ENCODE measurements around the gene MAGEB3. TPM values are rescaled to one million over a fixed set of nuclear protein-coding genes. Genes with fewer than 3 reads are reported as not detected.
"Not testable (repeated sequence)": the region's sequence is repeated elsewhere in the genome, so short reads cannot be mapped to it uniquely, and the experiment has no call there.

The MAGEB3 gene, protein sequence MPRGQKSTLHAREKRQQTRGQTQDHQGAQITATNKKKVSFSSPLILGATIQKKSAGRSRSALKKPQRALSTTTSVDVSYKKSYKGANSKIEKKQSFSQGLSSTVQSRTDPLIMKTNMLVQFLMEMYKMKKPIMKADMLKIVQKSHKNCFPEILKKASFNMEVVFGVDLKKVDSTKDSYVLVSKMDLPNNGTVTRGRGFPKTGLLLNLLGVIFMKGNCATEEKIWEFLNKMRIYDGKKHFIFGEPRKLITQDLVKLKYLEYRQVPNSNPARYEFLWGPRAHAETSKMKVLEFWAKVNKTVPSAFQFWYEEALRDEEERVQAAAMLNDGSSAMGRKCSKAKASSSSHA
- total RNA-seq, result not detected

DNA sequence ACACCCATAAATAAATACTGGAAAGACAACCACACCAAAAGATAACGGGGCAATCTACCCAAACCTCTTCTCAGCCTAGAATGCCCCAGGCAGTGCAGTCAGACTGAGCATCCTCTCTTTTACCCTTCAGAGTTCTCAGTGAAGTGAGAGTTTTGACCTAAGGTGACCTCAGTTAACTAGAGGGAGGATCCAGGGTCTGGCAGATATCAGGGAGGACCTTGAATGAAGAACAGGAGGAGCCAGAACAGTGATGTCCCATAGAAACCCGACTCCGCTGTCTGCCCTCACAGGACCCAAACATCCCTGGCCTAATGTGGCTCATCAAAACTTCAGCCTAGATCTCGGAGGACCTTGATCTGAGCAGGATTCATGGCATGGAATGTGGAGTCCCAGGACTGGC, at the start of gene MAGEB3:
MAGEB3 (plus strand) TSS at position 263 of the 400 bp plus-strand sequence. CDS start 5,268 bp downstream, outside the sequence.
- no peak for ATAC-seq
- TF ChIP-seq POLR2AphosphoS5 (IDR thresholded peaks at IDR 0.05), result no peak
- no peak for TF ChIP-seq POLR2A (IDR thresholded peaks at IDR 0.05)
- no peak for TF ChIP-seq EP300 (IDR thresholded peaks at IDR 0.05)
- TF ChIP-seq, protein P1, sequence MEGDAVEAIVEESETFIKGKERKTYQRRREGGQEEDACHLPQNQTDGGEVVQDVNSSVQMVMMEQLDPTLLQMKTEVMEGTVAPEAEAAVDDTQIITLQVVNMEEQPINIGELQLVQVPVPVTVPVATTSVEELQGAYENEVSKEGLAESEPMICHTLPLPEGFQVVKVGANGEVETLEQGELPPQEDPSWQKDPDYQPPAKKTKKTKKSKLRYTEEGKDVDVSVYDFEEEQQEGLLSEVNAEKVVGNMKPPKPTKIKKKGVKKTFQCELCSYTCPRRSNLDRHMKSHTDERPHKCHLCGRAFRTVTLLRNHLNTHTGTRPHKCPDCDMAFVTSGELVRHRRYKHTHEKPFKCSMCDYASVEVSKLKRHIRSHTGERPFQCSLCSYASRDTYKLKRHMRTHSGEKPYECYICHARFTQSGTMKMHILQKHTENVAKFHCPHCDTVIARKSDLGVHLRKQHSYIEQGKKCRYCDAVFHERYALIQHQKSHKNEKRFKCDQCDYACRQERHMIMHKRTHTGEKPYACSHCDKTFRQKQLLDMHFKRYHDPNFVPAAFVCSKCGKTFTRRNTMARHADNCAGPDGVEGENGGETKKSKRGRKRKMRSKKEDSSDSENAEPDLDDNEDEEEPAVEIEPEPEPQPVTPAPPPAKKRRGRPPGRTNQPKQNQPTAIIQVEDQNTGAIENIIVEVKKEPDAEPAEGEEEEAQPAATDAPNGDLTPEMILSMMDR (IDR thresholded peaks at IDR 0.05), result no peak
- no peaks in the 10 kb centered on the region for H3K9me3 ChIP-seq
- no peaks in the 10 kb centered on the region for H3K27me3 ChIP-seq
- H3K4me3 ChIP-seq, result no peak within 1 kb of the TSS
- H3K27ac ChIP-seq, result no peak within 1 kb of the TSS
- no peaks in the 10 kb centered on the region for H3K36me3 ChIP-seq
- H3K4me1 ChIP-seq, result no peaks in the 10 kb centered on the region
- 58% methylated on average over 2 of the region's 4 CpGs; no CpG with 5 or more reads in 1 of the 2 donors for WGBS, 2 donors (ENCODE audit: low coverage in 1 of 2)

DNA sequence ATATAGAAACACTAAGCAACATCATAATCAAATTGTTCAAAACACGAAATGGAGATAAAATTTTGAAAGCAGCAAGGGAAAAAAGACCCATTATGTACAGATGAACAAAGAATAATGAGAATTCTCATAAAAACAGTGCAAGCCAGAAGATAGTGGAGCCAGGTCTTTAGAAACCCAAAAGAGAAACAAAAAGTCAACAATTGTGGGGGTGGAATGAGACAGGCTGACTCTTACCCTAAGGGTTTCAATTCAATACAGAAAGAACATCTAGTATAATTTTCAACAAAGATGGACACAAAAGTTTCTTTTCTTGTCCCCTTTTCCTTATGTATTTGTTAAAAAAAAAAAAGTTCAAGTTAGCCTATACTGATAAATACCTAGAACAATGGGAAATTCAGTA, 49.1 kb upstream of the MAGEB3 start:
- Histone ChIP-seq H3K9me3 (no peaks in the 10 kb centered on the region), H3K27ac (no peak overlapping the region), H3K4me1 (no peaks in the 10 kb centered on the region), H3K4me3 (no peak overlapping the region), H3K36me3 (no peaks in the 10 kb centered on the region), H3K27me3 (no peaks in the 10 kb centered on the region)
- no peak for TF ChIP-seq EP300 (IDR thresholded peaks at IDR 0.05)
- TF ChIP-seq, protein P1 (IDR thresholded peaks at IDR 0.05), result no peak
- no peak for TF ChIP-seq POLR2A (IDR thresholded peaks at IDR 0.05)
- no peak for TF ChIP-seq POLR2AphosphoS5 (IDR thresholded peaks at IDR 0.05)
- 10 to 33% methylated on average over 1 of the region's 1 CpG for WGBS, 2 donors (ENCODE audit: low coverage in 1 of 2)
- ATAC-seq, result no peak

DNA sequence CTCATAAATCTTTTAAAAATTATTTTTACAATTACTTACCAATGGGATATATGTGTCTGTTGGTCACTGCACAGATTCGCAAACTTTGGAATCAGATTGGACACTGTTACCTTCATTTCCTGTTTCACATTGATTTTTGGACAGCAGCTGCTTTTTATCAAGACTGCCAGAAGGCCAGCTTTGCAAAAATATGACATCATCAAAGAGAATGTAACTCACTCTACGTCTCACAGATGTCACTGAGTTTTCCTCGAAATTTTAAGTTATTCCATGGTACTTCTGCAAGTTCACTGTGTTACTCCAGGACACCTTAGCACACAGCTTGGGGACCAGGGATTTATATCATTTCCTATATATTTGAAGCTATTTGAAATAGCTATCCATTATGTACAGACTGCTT, 46.9 kb upstream of the MAGEB3 start:
- ATAC-seq, result no peak
- Histone ChIP-seq H3K27ac (no peak overlapping the region), H3K9me3 (no peaks in the 10 kb centered on the region), H3K36me3 (no peaks in the 10 kb centered on the region), H3K27me3 (no peaks in the 10 kb centered on the region), H3K4me3 (no peak overlapping the region), H3K4me1 (no peaks in the 10 kb centered on the region)
- 35 to 36% methylated on average over 3 of the region's 3 CpGs for WGBS, 2 donors (ENCODE audit: low coverage in 1 of 2)
- TF ChIP-seq, protein P1 (IDR thresholded peaks at IDR 0.05), result no peak
- TF ChIP-seq POLR2A (IDR thresholded peaks at IDR 0.05) (no peak), POLR2AphosphoS5 (IDR thresholded peaks at IDR 0.05) (no peak), EP300 (IDR thresholded peaks at IDR 0.05) (no peak)

DNA sequence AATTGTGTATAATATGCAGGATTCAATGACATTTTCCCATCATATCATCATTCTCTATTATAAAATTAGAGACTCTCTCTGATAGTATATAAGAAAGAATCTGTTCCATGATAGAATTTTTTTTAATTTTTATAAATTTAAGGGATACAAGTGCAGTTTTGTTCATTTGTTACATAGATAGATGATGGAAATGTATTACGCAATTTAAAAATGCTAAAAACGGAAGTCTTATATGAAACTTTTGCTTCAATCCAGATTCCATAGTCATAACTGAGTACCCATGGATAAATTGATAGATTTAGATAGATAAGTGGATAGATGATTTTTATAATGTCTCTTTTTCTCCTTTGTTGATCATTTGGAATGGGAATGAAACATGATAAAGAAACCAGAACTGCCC, 40.0 kb upstream of the MAGEB3 start:
- no peaks in the 10 kb centered on the region for H3K9me3 ChIP-seq
- no peaks in the 10 kb centered on the region for H3K36me3 ChIP-seq
- no peaks in the 10 kb centered on the region for H3K27me3 ChIP-seq
- no peak for ATAC-seq
- no peak overlapping the region for H3K27ac ChIP-seq
- H3K4me1 ChIP-seq, result no peaks in the 10 kb centered on the region
- 71 to 87% methylated on average over 2 of the region's 2 CpGs for WGBS, 2 donors (ENCODE audit: low coverage in 1 of 2)
- H3K4me3 ChIP-seq, result no peak overlapping the region
- TF ChIP-seq POLR2AphosphoS5 (IDR thresholded peaks at IDR 0.05), result no peak
- no peak for TF ChIP-seq POLR2A (IDR thresholded peaks at IDR 0.05)
- TF ChIP-seq, protein P1 (IDR thresholded peaks at IDR 0.05), result no peak
- TF ChIP-seq EP300 (IDR thresholded peaks at IDR 0.05), result no peak

DNA sequence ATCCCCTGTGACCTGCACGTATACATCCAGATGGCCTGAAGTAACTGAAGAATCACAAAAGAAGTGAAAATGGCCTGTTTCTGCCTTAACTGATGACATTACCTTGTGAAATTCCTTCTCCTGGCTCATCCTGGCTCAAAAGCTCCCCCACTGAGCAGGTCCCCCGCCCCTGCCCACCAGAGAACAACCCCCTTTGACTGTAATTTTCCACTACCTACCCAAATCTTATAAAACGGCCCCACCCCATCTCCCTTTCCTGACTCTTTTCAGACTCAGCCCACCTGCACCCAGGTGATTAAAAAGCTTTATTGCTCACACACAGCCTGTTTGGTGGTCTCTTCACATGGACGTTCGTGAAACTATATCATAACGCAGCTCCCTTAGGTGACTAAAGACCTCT, 36.5 kb upstream of the MAGEB3 start:
- WGBS, 2 donors (ENCODE audit: low coverage in 1 of 2), result 62 to 88% methylated on average over 4 to 6 of the region's 6 CpGs
- H3K9me3 ChIP-seq, H3K36me3 ChIP-seq, H3K27ac ChIP-seq, H3K4me3 ChIP-seq, H3K4me1 ChIP-seq, H3K27me3 ChIP-seq, ATAC-seq: not testable (repeated sequence)

Measured in gastroesophageal sphincter (tissue), 4 donors.